COR-L47 (cell line): Measurements from ENCODE around the gene CENPU.
"Not testable (repeated sequence)": the region's sequence is repeated elsewhere in the genome, so short reads cannot be mapped to it uniquely, and the experiment has no call there.

Experiments used
- DNase-seq: peaks from one replicate; lab custom pipeline; 2025; lab: John Stamatoyannopoulos, UW

Gene CENPU, protein sequence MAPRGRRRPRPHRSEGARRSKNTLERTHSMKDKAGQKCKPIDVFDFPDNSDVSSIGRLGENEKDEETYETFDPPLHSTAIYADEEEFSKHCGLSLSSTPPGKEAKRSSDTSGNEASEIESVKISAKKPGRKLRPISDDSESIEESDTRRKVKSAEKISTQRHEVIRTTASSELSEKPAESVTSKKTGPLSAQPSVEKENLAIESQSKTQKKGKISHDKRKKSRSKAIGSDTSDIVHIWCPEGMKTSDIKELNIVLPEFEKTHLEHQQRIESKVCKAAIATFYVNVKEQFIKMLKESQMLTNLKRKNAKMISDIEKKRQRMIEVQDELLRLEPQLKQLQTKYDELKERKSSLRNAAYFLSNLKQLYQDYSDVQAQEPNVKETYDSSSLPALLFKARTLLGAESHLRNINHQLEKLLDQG

DNA sequence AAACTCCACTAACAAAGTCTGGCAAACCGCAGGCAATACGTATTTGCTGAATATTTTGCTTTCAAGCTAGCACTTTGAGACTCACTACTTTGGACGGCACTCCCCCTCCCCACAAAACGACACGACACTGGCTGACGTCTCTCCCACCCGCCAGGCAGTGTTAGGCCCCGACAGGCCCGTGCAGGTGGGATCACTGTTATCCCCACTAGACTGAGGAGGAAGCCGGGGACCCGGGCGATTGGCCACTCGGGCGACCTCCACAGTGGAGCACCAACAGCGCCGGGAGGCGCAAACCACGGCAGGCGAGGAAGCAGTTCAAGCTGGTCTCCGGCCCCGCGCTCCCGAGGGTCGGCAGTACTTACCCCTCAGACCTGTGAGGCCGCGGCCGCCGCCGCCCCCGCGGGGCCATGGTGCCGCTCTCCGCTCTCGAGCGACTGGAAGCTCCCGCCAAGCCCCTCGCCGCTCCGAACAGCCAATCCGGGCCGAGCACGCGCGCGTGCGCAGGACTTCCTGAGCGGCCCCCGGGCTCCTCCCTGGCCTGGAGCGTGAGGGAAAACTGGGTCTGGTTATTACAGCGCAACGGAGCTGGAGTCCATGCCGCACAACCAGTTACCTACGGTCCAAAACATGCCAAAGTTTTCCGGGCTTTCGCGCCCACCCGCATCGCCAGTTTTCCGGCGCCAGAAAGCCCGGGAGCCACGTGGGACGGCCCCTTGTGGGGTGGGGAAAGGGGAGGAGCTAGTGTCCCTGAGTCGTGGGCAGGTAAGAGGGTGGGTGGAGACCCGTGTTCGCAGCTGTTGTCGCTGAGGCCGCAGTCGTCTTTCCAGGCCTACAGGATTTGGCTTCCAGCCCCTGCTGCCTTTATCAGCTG, at the start of gene CENPU:
Gene CENPU, minus strand, starts transcription at position 443 of the 871 bp plus-strand sequence. Its CDS starts 34 bp downstream, at position 409.
- peak; percentile 99 for DNase-seq

DNA sequence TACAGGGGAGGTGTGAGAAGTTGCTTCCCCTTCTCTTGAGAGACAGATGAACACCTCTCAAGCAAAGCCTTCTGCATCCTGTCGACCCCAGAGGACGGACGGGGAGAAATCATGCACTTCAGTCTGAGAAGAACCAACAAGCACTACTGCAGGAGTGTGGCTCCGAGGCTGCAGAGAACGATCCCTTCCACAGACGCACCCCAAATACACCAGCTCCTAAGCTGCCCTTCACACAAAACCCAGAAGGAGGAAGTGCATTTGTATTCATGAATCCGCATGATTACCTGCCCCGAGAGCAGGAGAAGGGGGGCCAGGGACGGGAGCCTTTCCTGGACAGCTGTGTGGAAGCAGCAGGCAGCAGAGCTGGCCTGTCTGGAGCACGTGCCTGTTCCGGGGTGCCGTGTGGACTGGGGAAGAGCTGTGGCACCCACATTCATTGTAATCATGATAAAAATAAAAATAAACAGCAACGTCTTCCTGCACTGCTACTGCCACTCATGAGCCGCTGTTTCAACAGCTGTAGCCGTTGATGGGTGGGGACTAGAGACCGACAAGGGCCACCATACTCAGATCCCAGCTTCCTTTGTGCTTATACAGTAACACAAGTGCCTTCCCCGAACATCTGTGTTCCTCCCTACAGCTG, 49.0 kb upstream of the CENPU start:
- no peak for DNase-seq

DNA sequence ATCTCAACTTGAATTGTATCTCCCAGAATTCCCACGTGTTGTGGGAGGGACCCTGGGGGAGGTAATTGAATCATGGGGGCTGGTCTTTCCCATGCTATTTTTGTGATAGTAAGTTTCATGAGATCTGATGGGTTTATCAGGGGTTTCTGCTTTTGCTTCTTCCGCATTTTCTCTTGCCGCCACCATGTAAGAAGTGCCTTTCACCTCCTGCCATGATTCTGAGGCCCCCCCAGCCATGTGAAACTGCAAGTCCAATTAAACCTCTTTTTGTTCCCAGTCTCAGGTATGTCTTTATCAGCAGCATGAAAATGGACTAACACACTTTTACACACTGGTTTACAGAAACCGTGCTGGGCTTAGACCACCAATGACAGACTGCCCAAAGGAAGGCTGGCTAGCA, 45.3 kb upstream of the CENPU start:
- not testable (repeated sequence) for DNase-seq

DNA sequence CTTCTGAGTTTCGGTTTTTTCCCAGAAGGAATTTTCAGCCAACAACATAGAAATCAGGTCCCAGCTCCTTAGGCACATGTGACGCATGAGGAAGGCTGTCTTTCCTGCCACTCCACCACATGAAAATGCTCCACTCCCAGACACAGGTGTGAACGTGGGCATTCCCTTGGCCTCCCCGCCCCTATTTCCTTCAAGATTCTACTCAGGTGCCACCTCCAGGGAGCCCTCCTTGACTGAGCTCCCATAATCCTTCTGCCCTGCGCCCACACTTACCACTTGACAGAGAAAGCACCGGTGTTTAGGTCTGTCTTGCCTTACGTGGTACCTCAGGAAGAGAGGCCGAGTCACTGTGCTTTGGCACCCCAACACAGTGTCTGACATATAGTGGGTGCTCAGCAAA, 44.4 kb upstream of the CENPU start:
- no peak for DNase-seq

DNA sequence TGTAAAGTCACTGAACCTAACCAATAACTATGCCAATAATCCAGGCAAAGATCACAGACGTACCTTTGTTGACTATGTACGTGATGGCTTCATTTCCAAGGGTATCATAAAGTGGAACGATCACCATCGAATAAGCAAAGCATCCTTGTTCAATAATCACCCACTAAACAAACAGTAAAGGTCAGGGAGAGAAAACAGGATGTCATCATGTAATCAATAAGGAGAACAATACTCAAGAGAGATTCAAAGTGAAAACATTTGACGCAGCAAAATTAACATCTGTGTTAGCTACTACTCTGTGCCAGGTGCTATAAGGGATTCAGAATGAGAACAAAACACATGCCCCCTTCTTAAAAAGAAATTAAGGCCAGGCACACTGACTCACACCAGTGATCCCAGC, 42.9 kb upstream of the CENPU start:
- no peak for DNase-seq

DNA sequence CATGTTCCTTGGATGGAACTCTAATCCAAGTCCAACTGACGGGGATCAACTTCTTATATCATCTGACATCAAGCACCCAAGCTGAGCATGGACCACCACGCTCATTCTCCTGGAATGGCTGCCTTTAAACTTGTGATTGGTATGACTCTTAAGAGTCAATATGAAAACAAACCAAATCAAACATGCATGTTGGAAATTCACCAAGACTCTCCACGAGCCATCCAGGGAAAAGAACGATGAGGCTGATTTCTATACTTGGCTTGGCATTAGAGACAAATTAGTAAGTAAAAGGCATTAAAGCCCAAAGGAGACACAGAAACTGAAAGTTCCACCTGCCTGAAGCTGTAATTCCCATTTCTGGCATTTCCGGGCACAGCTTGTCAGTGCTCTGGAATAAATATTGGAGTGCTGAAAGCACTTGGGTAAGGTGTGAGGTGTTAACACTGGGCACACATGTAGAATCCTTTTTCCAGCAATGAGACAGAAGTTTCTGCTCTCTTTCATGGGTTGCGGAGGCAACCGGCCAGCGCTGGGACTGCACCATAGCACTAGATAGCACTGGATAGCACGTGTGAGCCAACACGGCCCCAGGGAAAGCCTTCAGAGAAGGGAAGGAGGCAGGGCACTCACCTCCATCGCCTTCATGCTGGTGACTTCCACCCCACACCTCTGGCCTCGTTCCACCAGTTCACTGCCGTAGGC, 42.1 kb upstream of the CENPU start:
- DNase-seq: no peak

DNA sequence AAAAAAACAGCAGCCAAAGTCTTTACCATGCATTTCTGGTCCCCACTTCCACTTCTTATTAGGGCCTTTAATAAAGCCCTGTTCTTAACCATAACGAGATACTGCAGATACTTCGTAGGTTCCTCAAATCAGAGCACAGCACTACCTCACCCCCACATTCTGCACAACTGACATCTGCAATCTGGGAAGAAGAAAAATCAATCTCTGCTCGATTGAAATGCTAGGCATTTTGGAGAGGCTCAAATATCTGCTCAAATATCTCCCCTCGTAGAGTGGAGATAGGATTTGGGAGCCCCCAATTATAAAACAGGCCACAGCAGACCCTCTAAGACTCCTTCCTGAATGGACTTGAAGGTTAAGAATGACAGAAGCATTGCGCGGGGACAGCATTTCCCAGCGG, 40.3 kb upstream of the CENPU start:
- DNase-seq: no peak

DNA sequence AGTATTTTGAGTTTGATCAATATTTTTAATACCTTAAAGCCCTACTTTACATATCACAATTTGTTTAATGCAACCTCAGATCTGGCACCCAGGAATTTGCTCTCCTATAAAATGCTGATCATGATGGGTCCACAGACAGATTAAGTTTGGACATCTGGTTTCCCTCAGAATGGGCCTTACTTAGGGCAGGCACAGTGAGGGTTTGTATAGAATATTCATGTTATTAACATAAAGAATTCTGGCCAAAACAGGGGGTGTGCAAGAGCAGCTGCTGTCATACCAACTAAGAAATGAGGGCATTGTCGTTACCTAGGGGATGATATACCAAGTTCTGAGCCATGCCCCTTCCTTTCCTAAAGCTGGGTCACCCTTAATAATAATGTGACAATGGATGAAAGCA, 37.5 kb upstream of the CENPU start:
- DNase-seq: no peak

DNA sequence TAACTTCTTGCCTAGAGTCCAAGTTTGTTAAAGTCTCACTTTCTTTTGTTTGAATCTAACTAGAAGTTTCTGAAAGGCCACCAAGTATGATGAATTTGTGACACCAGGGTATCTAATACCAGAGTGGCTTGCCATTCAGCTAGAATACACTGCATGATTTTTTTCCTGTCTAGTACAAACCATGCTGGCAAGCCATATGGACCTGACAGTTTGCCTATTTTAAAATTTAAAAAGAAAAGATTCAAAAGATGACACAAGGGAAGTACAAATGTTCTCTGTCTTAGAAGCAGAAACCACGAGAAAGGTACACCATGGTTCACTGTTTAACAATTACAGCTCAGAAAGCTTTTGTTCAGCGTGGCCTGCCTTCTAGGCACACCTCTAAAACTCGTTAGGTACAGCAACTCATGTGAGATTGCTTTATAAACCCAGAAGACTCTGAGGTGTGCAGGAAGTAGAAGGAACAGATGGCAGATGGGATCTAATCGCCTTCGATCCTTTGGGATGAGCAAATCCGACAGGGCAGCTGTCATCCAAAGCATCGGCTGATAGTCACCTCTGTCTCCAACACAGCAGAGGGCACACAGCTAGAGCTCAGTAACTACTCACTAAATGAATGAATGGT, 35.4 kb upstream of the CENPU start:
- no peak for DNase-seq

DNA sequence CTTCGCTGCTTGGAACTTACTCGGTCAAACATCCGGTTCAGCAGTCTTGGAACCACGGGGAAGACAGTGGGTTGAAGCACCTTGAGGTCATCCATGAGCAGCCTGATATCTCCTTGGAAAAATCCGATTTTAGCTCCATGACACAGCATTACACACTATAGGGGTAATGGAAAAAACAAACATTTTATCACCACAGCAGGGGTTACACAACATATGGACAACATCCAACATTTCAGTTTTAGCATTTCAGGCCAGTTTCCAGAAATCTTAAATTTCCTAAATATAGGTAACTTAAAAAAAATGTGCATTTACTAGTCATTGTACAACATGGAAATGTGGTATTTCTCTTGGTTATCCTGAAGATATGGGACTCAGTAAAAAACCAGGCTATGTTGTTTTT, 34.4 kb upstream of the CENPU start:
- DNase-seq: no peak

DNA sequence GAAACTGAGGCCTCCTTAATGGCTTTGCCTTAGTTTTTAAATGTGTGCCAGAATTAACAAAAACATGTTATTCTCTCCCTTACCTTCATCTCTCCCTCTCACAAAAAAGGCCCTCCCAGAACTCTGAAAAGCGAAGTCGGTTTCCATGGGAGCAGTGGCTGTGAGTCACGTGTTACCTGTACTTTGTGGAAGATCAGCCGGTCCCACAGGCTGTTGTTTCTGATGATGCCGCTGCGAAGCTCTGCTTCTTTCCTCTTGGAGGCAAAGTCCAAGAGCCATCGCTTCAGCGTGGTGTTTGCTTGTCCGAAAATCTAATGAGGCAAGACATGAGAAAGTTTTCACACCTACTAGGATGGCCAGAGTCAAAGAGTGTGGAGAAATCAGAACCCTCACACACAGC, 32.5 kb upstream of the CENPU start:
- DNase-seq: no peak

DNA sequence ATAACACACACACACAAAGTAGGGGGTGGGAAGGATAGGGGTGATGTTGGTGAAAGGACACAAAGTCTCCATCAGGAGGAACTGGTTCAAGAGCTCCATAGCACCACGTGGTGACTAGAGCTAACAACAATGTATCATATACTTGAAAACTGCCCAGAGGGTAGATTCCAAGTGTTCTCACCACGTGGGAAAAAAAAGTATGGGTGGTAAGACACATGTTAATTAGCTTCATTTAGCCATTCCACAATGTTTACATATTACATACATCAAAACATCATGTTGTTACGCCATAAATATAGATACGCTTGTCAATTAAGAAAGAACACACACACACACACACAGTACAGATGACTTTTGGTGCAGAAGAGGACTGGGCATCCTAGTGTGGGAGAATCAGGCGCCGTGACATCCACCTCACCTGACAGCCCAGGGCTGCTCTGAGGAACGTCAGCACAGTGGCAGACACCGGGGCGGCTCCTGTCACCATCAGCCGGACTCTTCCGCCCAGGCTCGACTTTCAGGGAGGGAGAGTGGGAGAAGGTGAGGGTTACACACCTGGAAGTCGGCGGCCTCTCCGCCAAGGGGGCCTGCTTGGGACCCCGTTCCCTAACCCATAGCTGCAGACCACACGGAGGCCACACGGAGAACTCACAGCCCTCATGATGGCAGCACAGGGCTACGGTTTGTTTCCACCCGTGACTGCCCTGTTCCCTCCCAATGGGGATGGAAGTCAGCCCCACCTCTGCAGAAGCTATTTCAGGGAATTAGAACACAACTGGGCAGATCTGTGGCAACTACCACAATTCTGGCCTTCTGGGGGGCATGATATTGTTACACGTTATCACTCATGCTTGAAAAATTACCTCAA, 31.8 kb upstream of the CENPU start:
- DNase-seq: no peak

DNA sequence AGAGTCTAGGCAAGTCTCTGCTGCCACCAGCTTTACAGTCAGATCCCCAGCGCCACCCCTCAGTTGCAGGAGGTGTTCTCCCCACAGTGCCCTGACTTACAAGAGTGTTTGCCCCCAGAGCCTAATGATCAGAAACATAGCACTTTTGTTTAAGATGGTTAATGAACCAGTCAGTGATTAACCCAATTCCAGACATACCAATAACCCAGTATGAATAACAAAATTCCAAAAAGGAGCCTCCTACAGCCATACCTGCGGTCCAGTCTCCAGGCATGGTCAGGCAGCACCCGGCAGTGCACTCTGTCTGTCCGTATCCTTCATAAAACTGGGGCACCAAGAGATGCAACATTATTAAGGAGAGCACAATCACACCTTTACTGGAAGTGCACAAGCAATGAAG, 30.7 kb upstream of the CENPU start:
- no peak for DNase-seq

DNA sequence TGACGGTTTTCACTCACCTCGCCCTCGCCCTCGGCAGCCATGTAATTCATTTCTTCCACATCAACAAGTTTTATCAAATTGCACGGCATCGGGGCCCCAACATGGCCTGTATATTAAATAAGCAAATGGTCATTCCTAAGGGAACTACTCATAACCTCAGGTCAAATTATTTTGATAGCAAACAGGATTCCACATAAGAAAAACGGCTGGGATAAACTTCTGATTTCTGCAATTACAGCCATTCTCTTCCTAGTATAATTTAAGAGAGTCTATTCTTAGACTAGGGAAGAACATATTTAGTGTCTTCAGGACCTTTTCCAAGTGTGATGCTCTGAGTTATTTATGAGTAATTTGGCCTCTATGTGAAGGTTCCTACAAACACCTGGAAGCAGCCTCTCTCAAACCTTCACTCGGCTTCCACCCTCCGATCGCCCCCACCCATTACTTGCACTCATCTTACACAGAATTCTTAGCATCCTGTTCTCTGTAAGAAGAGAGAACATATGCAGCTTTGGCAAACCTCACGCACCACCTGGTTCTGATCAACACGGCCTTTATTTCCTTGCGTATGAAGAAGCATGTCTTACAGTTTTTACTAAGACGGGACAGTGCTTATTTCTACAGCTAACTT, 29.4 kb upstream of the CENPU start:
- no peak for DNase-seq

DNA sequence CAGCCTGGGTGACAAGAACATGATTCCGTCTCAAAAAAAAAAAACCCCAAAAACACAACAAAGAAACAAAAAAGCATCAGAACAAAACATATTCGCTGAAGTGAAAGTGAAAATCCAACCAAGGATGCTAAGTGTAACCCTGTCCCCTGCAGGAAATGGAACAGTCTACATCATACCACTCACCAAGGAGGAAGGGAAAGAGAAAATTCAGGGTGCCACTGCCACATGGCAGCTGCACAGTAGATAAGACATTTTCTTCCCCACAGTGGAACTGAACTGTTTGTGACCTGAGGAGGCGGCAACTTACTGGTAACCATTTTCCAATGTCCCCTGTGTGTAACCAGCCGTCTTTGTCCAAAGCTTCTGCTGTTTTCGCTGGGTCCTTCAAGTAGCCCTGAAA, 28.2 kb upstream of the CENPU start:
- DNase-seq: no peak

DNA sequence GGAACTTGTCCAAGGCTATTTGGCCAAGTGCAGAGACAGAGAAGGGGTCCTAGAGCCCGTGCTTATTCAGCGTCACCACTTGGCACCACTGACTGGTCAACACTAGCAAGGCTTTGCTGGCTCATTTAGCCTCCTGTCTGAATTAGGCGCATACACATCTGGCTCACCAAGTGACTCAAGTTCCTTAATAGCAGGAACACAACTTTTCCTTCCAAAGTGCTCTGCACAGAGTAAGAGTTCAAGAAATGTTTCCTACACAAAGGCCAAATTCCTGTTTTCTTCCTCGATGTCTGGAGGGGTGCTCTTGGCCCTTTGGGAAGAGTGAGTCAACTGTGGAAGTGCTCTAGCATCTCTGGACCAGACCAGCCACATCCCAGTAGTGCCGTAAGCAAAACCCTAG, 26.8 kb upstream of the CENPU start:
- no peak for DNase-seq

DNA sequence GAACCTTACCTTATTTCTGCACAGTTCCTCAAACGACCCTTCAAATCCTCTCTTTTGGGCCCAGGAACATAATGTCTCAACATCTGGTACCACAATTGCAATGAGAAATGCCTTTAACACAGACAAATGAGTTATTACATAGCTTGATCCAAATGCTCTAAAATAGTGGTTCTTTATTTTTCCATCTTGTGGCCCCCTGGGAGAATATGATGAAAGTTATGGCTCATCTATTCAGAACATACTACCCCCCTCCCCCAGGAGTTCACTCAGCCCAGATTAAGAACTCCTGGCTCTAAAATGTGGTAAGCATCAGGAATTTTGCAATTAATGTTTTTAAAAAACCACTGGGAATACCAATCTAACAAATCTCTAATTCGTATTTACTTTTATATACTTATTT, 23.9 kb upstream of the CENPU start:
- DNase-seq: no peak

DNA sequence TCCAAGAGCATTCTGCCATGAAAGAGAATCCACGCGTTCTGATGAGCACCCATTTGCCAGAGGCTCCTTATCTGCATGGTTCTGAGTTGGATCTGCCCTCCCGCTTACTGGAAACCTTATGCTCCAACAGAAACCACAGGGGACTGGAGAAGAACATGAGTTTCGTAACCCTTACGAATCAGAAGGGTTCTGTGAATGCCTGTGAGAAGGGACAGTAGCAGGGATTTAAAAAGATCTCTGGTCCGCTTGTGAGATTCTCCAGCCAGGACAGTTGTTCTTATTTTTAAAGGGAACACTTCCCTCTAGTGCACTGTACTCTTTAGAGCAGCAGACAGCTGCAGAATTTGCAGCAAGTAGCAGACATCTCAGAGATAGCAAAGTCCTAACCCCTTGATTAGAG, 22.5 kb upstream of the CENPU start:
- no peak for DNase-seq

DNA sequence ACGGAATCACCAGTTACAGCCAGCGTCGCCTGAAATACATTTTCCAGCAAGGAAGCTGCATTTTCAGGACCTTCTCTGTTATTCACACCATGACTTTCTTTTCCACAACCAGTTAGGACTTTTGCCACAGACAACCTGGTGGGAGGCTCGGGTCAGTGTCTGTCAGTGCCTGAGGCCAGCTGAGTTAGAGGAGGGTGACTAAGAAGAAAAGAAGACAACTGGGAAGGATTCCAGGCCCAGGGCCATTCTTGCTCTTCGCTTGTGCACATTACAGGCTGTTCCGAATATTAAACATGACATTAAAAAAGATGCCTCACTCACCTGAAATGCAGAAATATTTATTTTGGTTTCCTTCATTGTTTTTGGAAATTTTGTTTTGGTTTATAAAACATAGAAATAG, 21.4 kb upstream of the CENPU start:
- no peak for DNase-seq
